Sigmoid colon (tissue), 3 donors: ENCODE data around the gene NCAPH2.

Experiments used
- CTCF ChIP-seq, 4 experiments: fragments of 450-650 bp in 3 of 4; fragments of 200-600 bp in 1 of 4; IDR thresholded peaks; one replicate each; pipeline ENCODE4 v1.5.1; 2016 to 2019; ENCODE audit warnings: antibody characterized with exemption in 4 of 4, mild to moderate bottlenecking in 3 of 4, moderate library complexity in 2 of 4
- POLR2A ChIP-seq, 2 donors: fragments of 450-650 bp; IDR thresholded peaks; one replicate each; pipeline ENCODE4 v1.6.1; 2016; ENCODE audit warnings: antibody characterized with exemption in 2 of 2, mild to moderate bottlenecking in 2 of 2, moderate library complexity in 2 of 2

GRCh38 chr22:50537765-50538164, 29.7 kb downstream of the NCAPH2 start:
- TF ChIP-seq POLR2A (IDR thresholded peaks at IDR 0.05) (no peak), CTCF (IDR thresholded peaks at IDR 0.05) (no peak)
